Stimulated activated CD4-positive, alpha-beta T cell treated with anti-CD3 and anti-CD28 coated beads, TNF-alpha, amount 100 ng/mL, for 1 hour (primary cell): Measurements from ENCODE around the gene H2AZ1.
"Not testable (repeated sequence)": the region's sequence is repeated elsewhere in the genome, so short reads cannot be mapped to it uniquely, and the experiment has no call there.

ENCODE experiments used
- DNase-seq, 3 donors: peaks; one replicate each; pipeline ENCODE4 v3.0.0-alpha.2; 2020; ENCODE audit warnings: low read depth in 3 of 3, low spot score in 1 of 3

The H2AZ1 gene

DNA sequence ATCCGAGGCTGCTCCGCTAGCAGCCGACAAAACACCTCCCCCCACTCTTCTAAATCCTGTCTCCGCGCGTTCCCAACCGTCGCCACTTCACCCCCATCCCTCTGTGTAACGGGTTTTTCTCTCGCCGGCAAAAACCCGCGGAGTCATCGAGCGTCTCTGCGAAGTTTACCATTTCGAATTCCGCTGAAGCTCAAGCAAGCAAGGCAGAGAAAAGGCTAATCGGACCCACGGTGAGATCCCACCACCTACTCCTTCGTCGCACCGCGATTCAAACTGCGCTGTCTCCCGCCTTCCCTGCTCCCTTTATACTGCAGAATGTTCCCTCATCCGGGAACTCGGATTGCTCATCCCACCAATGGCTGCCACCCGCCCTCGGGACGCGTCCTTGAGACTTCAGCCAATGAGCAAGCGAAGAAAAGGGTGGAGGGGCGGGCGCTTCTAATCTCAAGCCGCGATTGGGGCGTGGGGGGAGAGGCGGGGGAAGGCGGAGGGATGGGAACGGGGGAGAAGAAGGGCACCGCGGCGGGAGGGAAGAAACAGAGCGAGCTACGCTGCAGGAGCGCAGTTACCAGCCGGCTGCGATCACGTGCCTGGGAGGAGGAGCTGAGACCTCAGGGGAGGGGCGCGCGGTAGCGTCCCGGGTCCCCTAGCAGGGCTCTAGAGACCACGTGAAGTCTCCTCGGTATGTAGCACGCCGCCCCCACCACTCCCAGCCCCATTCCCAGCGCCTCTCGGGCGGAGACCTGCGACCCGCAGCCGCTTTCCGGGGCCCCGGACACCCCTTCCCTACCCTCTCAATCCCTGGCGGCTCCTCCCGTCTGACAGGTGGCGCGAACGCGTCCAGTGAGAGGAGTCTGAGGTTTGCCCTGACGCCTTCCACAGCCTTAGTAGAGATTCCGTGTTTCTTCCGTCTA is at the start of gene H2AZ1:
H2AZ1 (minus strand) TSS at position 277 of the 914 bp plus-strand sequence; CDS start at position 172, 105 bp downstream.
- peak; percentile 91 to 93 (median 92) for DNase-seq

DNA sequence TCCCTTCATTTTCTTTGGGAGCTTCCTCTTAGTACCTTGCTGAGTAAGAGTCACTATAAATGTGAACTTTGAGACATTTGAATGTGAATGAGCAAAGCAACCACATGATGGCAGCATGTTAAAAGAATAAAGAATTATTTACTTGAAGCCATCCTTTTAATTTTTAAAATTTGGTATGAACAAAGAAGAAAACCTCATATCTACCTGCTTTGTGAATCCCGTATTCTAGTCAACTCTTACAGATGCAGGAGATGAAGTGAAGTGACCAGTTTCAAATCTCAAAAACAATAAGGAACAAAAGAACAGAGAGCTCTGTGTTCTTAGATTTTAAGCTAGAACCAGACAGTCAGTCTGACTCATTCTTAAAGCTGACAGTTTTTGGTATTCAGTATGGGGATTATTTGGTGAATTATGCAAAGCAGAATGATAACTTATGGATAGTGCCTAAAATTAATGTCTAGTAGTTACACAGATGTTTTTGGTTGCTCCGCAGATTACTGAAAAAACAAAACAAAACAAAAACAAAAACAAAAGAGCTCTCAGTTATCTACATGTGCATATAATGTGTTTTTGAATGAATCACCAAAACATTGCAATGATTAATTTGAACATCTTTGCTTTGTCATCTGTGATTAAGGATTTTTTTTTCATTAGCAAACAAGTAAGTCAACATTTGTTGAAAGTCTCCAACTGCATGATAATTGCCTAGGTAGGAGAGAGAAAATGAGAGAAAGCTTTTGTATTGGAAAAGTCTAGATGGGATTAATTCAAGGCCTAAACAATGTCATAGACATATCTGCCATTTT is 48.2 kb upstream of the H2AZ1 start:
- no peak for DNase-seq

DNA sequence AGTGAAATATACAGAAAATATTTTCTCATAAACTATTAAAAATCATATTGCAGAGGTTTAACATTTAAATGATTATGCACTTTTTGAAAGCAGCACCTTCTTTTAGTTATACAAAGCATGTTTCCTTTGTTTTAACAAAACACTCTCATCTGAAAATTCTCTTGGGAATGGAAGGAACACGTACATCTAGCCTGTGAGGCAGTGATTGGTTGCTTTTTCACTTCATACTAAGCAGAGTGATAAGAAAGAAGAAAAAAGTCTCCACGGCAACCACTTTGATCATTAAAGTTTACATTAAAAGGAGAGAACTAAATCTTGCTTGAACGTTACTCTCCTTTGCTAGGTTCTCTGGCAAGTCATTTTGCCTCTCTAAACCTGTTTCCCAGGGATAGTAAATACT is 41.7 kb upstream of the H2AZ1 start:
- DNase-seq: no peak

DNA sequence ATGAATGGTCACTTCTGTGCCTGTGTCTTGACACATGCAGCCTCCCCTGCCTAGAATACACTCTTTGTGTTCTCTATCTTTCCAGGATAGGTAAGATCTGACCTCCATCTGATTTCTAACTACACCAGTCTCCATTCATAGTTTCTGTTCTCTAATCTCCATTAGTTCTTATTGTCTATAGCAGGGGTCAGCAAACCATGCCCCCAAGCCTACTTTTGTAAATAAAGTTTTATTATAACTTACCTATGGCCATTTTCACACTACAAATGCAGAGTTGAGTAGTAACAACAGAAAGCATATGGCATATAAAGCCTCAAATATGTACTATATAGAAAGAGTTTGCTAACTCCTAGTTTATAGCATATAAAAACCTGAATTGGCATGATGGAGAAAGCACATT is 37.6 kb upstream of the H2AZ1 start:
- no peak for DNase-seq

DNA sequence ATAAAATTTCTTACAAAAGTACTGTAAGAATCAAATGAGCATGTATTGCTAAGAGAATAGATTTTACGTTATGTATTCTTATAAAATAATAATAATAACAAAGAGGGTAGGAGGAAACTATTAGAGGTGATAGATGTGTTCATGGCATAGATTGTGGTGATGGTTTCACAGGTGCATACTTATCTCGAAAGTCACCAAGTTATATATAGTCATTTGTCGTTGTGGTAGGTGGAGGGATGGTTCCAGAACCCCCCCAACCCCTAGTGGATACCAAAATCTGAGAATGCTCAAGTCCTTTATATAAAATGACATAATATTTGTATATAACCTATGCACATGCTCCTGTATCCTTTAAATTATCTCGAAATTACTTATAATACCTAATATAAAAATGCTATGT is 36.7 kb upstream of the H2AZ1 start:
- DNase-seq: no peak

DNA sequence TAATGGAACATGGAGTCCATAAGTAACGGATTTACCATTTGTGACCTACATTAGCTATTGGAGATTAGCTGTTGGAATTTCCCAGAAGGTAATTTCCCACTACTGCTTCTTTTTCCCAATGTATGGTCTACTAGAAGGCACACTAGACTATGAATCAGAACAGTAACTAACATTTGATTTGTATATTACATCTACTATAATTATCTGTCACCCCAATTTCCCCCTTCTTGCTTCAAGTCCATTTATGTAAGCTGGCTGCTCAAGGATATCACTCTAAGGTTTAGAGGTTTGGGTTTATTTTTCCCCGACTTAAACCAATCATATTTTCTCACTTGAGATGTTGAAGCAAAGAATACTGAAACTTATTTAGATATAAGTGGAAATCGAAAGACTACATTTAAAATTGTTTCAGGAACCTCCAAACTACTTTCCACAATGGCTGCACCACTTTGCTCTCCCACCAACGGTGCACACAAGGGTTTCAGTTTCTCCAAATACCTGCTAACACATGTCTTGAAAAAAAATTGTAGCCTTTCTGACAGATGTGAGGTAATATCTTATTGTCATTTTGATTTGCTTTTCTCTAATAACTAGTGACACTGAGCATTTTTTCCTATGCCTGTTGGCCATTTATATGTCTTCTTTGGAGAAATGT is 33.3 kb upstream of the H2AZ1 start:
- DNase-seq: no peak

DNA sequence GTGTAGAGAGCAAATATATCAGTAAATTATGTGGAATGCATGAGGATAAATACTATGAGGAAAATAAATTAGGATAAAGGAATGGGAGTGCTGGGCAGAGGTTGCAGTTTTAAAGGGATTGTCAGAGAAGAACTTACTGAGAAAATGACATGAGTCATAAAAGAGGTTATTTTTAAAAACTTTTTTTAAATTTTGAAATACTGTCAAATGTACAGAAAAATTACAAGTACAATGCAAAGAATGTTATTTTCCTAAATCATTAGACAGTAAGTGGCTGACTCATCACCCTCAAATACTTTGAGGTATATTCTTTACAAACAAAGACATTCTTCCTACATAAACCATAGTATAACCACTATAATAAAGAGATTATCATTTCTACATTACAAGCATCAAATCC is 29.8 kb upstream of the H2AZ1 start:
- DNase-seq: no peak

DNA sequence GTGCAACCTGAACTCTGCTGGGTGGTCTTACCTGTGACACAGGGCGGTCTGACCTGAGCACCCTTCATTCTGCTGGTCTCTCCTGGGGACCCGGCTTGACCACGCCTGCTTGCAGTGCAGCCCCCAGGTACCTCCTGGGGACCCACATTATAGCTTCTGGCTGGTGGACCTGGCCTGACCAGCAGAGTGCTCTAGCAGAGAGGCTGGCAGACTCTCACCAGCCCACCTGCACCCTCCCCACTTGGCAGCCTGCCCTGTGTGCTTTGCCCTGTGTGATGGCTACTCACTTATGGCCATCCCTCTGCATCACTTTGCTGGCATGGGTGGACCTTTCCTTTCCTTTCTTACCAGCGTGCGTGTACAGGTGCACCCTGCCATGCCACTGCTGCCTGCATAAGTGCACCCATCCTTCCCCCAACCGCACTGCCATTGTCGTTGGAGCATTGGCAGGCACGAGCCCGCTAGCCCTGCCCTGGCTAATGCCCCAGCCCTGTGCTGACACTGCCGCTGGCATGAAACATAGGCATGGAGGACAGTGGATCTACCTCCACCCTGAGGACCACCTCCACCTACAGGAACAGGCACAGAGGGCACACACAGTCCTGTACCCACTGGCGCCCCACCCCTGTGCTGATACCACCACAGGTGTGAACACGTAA is 21.5 kb upstream of the H2AZ1 start:
- no peak for DNase-seq

DNA sequence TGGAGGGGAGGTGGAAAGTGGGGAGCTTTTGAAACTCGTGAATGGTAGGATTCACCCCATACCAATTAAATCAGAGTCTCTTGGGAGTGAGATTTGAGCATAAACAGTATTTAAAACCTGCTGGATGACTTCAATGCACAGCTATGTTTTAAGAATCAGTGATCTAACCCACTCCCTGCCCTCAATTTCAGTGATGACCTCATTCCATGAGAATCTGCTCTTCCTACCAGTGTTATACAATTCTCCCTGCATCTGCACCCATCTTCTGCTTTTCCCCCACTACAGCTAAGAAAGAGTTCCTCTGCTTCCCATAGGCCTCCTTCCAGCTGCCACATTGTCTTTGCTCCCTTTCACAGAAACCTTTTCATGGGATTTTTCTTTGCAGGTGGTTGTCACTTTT is 18.3 kb upstream of the H2AZ1 start:
- DNase-seq: no peak

DNA sequence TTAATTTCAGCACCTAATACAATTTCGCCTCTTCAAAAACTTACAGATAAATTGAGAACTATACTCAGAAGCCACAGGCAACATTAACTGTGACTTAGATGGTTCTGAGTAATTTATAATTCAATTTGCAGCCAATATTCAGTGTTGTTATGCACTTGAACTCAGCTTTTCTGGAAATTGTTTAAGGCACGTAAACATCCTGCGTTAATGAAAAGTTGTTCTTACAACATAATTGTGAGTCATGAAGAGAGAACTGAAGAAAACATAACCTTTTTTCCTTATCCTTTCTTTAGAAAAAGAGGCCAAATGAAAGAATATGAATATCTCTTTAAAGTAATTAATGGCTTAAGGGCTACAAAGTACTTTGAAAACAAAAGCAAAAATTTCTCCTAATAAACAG is 16.6 kb upstream of the H2AZ1 start:
- DNase-seq: no peak

DNA sequence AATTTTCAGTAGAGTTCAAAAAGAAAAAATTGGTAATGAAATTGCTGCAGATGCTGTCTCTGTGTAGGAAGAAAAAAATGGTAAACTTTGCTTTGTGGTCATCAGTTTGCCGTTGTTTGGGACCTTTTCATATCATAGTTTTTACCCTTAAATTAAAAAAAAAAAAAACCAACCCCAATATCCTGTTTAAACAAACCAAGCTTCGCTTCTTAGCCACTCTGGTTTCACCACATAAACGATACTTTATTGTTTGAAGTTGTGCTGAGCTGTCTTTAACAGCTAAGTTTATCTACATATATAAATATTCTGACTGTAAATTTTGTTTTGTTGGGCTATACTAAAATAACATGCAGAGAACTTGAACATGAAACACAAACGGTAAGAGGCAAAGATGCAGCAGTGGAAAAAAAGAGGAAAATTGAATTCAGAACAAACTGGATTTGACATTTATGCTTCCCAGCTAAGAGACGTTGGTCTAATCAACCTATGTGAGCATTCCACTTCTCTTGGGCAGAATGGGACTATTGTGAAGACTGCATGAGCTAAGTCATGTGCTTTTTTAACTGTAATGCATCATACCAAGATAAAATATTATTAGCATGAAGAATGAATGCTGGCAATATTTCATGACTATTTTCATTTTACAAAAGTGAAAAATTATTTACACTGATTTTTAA is 15.7 kb upstream of the H2AZ1 start:
- DNase-seq: no peak

DNA sequence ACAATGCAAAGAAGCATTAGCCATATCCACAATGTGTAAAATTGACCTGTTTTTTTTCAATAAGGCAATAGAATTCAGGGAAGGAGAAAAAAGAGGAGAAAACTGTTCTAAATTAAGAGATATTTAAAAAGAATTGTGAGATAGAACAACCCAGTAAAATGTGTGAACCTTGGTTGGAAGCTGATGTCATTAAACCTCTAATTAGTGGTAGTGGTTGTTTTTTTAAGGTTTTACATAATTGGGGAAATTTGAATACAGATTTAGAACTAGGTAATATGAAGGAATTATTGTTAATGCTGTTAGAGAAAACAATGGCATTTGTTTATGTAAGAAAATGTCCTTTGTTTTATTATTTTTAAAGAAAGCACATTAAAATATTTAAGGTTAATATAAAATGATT is 15.1 kb upstream of the H2AZ1 start:
- DNase-seq: no peak

DNA sequence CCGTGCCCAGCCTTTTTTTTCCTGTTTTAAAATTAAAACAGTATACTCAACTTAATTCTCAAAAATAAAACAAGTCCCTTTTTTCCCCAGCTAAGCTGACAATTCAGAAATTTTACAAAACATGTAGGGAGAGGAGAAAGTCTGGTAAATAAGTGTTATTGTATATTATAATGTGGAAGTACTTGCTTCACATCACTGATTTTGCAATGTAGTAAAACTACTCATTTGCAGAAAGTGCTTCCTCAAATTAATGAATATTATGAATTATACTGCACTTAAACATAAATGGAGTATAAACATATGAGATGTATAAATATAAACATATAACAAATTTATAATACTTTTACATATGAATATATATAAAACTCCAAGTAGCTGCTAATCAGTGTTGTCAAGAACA is 11.6 kb upstream of the H2AZ1 start:
- no peak for DNase-seq

DNA sequence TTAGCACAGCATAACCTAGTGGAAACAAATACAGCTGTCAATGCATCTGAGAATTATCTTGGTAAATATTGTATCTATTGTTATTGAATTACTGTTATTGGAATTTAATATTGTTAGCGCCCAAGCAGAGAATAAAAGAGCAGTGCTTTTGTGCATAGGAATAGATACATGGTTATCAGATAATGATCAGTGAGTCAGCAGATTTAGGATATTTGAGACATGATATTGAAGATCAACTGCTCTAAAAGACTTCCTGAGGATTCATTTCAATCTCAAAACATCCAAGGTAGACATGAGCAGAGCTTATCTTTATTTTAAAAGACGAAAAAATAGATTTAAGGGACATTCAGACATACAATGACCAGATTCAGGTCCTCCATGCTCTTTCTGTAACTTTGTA is 10.6 kb upstream of the H2AZ1 start:
- no peak for DNase-seq

DNA sequence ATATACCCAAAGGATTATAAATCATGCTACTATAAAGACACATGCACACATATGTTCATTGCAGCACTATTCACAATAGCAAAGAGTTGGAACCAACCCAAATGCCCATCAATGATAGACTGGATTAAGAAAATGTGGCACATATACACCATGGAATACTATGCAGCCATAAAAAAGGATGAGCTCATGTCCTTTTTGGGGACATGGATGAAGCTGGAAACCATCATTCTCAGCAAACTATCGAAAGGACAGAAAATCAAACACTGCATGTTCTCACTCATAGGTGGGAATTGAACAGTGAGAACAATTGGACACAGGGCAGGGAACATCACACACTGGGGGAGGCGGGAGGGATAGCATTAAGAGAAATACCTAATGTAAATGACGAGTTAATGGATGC is 8.1 kb upstream of the H2AZ1 start:
- DNase-seq: not testable (repeated sequence)

DNA sequence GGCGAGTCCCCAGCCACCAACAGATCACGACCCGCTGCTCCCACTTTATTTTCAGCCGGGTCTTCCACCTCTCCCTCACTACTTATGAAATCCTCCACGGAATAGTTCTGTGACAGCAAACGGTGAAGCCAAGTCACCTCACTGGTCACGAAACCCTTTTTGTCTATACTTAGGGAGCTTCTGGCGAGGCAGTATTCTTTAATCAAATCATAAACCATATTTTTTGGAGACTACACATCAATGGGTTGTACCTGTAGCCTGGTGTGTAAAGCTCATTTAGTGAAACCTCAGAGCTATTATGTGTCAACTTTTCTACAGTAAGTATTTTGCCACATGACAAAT is 809 bp upstream of the H2AZ1 start:
- no peak for DNase-seq

DNA sequence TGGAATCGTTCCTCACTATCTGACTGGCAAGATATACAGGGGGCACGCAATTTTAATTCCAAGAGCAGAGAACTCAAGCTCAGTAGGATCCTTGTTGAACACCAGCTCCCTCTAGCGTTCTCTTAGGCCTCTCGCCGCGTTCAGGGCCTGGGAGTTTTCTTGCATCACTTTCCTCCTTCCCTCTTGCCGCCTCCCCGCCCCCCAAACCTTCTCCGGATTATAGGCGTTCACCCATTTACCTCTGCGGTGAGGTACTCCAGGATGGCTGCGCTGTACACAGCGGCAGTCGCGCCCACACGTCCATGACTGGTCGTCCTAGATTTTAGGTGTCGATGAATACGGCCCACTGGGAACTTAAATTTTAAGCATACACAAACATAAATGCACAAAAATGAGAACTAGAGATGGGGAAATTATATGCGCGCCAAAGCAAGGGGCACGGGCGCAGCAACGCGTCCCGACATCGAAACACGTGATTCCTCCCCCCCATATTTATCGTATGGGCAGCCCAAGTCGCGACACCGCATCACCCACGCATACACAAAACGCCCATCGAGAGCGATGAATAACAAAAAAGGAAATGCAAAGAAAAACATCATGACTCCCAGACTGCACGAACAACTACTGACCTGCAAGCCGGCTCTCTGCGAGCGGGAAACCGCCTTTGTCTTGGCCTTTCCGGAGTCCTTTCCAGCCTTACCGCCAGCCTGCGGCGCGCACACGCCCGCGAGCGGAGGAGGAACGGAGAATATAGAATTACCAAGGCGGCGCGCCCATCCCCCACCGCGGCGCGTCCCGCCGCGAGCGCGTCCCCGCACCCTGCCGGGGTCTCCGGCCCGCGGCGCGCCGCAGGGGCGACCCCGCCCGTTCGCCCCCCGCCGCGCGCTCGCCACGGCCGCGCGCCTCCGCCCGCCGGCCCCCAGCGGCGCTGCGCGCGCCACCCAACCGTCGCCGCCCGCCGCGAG is 759 bp downstream of the H2AZ1 start:
- DNase-seq: peak; percentile 69 to 79 (median 70)

DNA sequence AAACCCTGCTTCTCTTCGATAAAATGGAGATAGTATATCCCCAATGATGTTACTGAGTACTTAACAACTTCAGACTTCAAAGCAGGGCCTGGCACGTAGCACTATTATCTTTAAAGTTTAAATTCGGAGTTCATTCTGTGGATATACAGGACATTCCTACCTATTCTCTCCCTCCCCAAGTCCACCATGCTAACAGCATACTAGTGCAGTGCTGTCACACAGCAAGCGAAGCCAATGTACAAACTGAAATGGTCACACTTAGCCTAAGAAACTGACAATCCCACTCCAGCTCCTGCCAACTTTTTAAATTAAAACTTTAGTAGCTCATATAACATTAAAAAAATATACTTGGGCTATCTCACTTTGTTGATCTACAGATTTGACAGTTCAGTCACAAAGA is 2.5 kb downstream of the H2AZ1 start:
- no peak for DNase-seq

DNA sequence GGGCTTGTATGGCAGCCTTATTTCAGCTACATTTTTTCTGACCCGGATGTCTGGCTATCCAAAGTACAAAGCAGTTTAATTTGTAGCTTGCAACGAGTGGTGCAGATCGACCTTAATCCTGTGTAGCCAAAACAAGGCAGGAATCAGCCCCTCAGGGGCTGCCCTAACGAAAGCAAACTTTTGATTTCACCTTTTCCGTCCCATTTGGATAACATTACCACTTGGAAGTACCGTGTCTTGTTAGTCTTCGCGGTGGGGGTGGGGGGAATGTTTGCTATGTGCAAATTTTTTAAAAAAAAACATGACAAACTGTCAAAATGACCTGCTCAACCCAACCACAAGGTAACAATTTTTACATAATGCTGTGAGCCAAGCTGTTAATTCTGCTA is 2.9 kb downstream of the H2AZ1 start:
- DNase-seq: no peak
